Left cardiac atrium (tissue), 4 donors: ENCODE measurements around the gene SND1. TPM values are rescaled to one million over a fixed set of nuclear protein-coding genes. Genes with fewer than 3 reads are reported as not detected.

Experiments used
- ATAC-seq, 2 donors: fragments of 200-7000 bp; cut with Tn5 transposase; one replicate each; pipeline ENCODE4 v1.9.1; 2020; ENCODE audit warnings: mild to moderate bottlenecking in 2 of 2, moderate library complexity in 2 of 2
- DNase-seq: peaks from one replicate; pipeline ENCODE4 v3.0.0-alpha.2; 2020
- intact Hi-C, 2 donors: fragments of 100-400 bp; cut with DNase I; formaldehyde crosslinking; loops; one replicate each; pipeline versions ENCODE4 v1.14.1 to v1.15.1; 2022 to 2023
- total RNA-seq, 2 donors: library from RNA; stranded (reverse); fragmentation: NEBNext Ultra II Directional; extraction: Animal tissue kit (Norgen Biotek cat#: 25700); gene quantifications; one replicate each; pipeline ENCODE4 v1.2.1, GENCODE V29; 2021
- donor health status: DM: no; HTN: yes; CAD: no.
- donor health status: DM: no; HTN: yes; CAD: no; lungs with severe emphysema.
- donor health status: DM: yes; HTN: yes; CAD: no.
- donor health status: Dilated cardiomyopathy.

The SND1 gene
- total RNA-seq, 2 donors from 2014 or later, result 91.8 to 111 TPM

GRCh38 chr7:128112018-128112780, 460.2 kb downstream of the SND1 start:
- ATAC-seq (peak in 1 of 2 donors; percentile 34), DNase-seq (no peak)
- intact Hi-C loops, result no loop called here

- intact Hi-C loops, result no loop called here
- no peak for ATAC-seq
- no peak for DNase-seq
Observed at GRCh38 chr7:128112781-128113221, 460.8 kb downstream of the SND1 start.

GRCh38 chr7:128113839-128114238, 461.8 kb downstream of the SND1 start:
- intact Hi-C loops, result no loop called here
- ATAC-seq (no peak), DNase-seq (no peak)

- ATAC-seq (no peak), DNase-seq (no peak)
- intact Hi-C loops, result no loop called here
Observed at GRCh38 chr7:128114806-128115205, 462.8 kb downstream of the SND1 start.

GRCh38 chr7:128115336-128115820, 463.4 kb downstream of the SND1 start:
- ATAC-seq, result no peak
- intact Hi-C loops, result no loop called here
- no peak for DNase-seq

GRCh38 chr7:128115821-128116723, 464.1 kb downstream of the SND1 start:
- DNase-seq (no peak), ATAC-seq (no peak)
- intact Hi-C loops, result no loop called here

- intact Hi-C loops, result no loop called here
- no peak for ATAC-seq
- DNase-seq, result no peak
Observed at GRCh38 chr7:128116740-128117139, 464.7 kb downstream of the SND1 start.

- intact Hi-C loops, result no loop called here
- DNase-seq (no peak), ATAC-seq (no peak)
Observed at GRCh38 chr7:128117691-128118090, 465.7 kb downstream of the SND1 start.

GRCh38 chr7:128119036-128119435, 467.0 kb downstream of the SND1 start:
- intact Hi-C loops, result no loop called here
- ATAC-seq (no peak), DNase-seq (no peak)

GRCh38 chr7:128120116-128120515, 468.1 kb downstream of the SND1 start:
- no peak for ATAC-seq
- DNase-seq, result no peak
- intact Hi-C loops, result no loop called here

- intact Hi-C loops, result no loop called here
- no peak for DNase-seq
- no peak for ATAC-seq
Observed at GRCh38 chr7:128120976-128121490, 469.0 kb downstream of the SND1 start.

- DNase-seq (peak; percentile 58), ATAC-seq (peak; percentile 57 to 95)
Observed at GRCh38 chr7:128121711-128122530, 469.9 kb downstream of the SND1 start.

GRCh38 chr7:128122576-128123290, 470.7 kb downstream of the SND1 start:
- intact Hi-C loops, result no loop called here
- no peak for DNase-seq
- no peak for ATAC-seq

More at GRCh38 chr7:128121711-128122530, 469.9 kb downstream of the SND1 start:
- intact Hi-C loops, result no loop called here

GRCh38 chr7:128123291-128124037, 471.5 kb downstream of the SND1 start:
- intact Hi-C loops, result no loop called here
- ATAC-seq, result no peak
- no peak for DNase-seq

- ATAC-seq (no peak), DNase-seq (no peak)
- intact Hi-C loops, result no loop called here
Observed at GRCh38 chr7:128124786-128125185, 472.8 kb downstream of the SND1 start.

GRCh38 chr7:128125816-128126215, 473.8 kb downstream of the SND1 start:
- intact Hi-C loops, result no loop called here
- DNase-seq (no peak), ATAC-seq (no peak)

GRCh38 chr7:128128401-128128800, 476.4 kb downstream of the SND1 start:
- ATAC-seq, result no peak
- intact Hi-C loops, result no loop called here
- DNase-seq, result no peak
